KMS-11 (cell line): ENCODE data around the gene BRINP1.

Source experiments
- H2AFZ ChIP-seq: fragments of 200-600 bp; sonication (generic); 2 replicates; pipeline ENCODE4 v1.6.1; 2016; ENCODE audit warnings: antibody characterized with exemption, mixed run types, low read depth
- H3K27ac ChIP-seq: fragments of 200-600 bp; sonication (generic); 2 replicates; pipeline ENCODE4 v1.6.1; 2016; ENCODE audit warnings: mild to moderate bottlenecking, mixed run types
- H3K27me3 ChIP-seq: fragments of 200-600 bp; sonication (generic); 2 replicates; pipeline ENCODE4 v1.6.1; 2017; ENCODE audit warnings: mild to moderate bottlenecking, low read depth, mixed run types, moderate library complexity; ENCODE audit not compliant: insufficient read depth
- H3K36me3 ChIP-seq: fragments of 200-600 bp; sonication (generic); 2 replicates; pipeline ENCODE4 v1.6.1; 2017; ENCODE audit warnings: mild to moderate bottlenecking, mixed run types; ENCODE audit not compliant: insufficient read depth
- H3K4me1 ChIP-seq: fragments of 200-600 bp; sonication (generic); 2 replicates; pipeline ENCODE4 v1.6.1; 2016; ENCODE audit warnings: mild to moderate bottlenecking, low read depth, mixed run types; ENCODE audit not compliant: poor library complexity, severe bottlenecking
- H3K4me2 ChIP-seq: fragments of 200-600 bp; sonication (generic); 2 replicates; pipeline ENCODE4 v1.7.0; 2016; ENCODE audit warnings: mild to moderate bottlenecking, mixed run types
- H3K4me3 ChIP-seq: fragments of 200-600 bp; sonication (generic); IDR thresholded peaks from 2 replicates; pipeline ENCODE4 v1.6.1; 2017; ENCODE audit warnings: low read depth, low read length, mixed read lengths; ENCODE audit not compliant: insufficient read depth
- H3K79me2 ChIP-seq: fragments of 200-600 bp; sonication (generic); 2 replicates; pipeline ENCODE4 v1.6.1; 2016; ENCODE audit warnings: low read depth, mixed run types; ENCODE audit not compliant: insufficient read depth
- H3K9ac ChIP-seq: fragments of 200-600 bp; sonication (generic); 2 replicates; pipeline ENCODE4 v1.6.1; 2016; ENCODE audit warnings: mild to moderate bottlenecking, mixed run types
- H4K20me1 ChIP-seq: fragments of 200-600 bp; sonication (generic); 2 replicates; pipeline ENCODE4 v1.6.1; 2016; ENCODE audit warnings: mild to moderate bottlenecking, mixed run types; ENCODE audit not compliant: insufficient read depth
- CTCF ChIP-seq: fragments of 200-600 bp; sonication (generic); conservative IDR thresholded peaks from 2 replicates; pipeline ENCODE4 v1.6.1; 2017; ENCODE audit warnings: low read depth, mild to moderate bottlenecking, antibody characterized with exemption, low read length, moderate library complexity, mixed read lengths

The BRINP1 gene

GRCh38 chr9:119197893-119198607 is 171.2 kb downstream of the BRINP1 start:
- no peaks in the 10 kb centered on the region for H3K36me3 ChIP-seq
- H3K4me2 ChIP-seq = no peak overlapping the region
- no peak overlapping the region for H3K4me3 ChIP-seq
- H3K4me1 ChIP-seq = no peaks in the 10 kb centered on the region
- no peak overlapping the region for H2AFZ ChIP-seq
- no peaks in the 10 kb centered on the region for H3K27me3 ChIP-seq
- no peak for TF ChIP-seq CTCF
- no peak overlapping the region for H3K27ac ChIP-seq
- H3K79me2 ChIP-seq = no peaks in the 10 kb centered on the region
- H3K9ac ChIP-seq = no peak overlapping the region
- no peaks in the 10 kb centered on the region for H4K20me1 ChIP-seq

GRCh38 chr9:119195521-119195920 is 173.7 kb downstream of the BRINP1 start:
- Histone ChIP-seq H3K27me3 (no peaks in the 10 kb centered on the region), H3K27ac (no peak overlapping the region), H4K20me1 (no peaks in the 10 kb centered on the region), H3K4me3 (no peak overlapping the region), H2AFZ (no peak overlapping the region), H3K79me2 (no peaks in the 10 kb centered on the region), H3K4me2 (no peak overlapping the region), H3K4me1 (no peaks in the 10 kb centered on the region), H3K9ac (no peak overlapping the region), H3K36me3 (no peaks in the 10 kb centered on the region)
- no peak for TF ChIP-seq CTCF

GRCh38 chr9:119185298-119185697 is 183.9 kb downstream of the BRINP1 start:
- no peaks in the 10 kb centered on the region for H3K27me3 ChIP-seq
- H2AFZ ChIP-seq = no peak overlapping the region
- H3K36me3 ChIP-seq = no peaks in the 10 kb centered on the region
- no peak for TF ChIP-seq CTCF
- H3K4me3 ChIP-seq = no peak overlapping the region
- H4K20me1 ChIP-seq = no peaks in the 10 kb centered on the region
- no peak overlapping the region for H3K9ac ChIP-seq
- H3K4me2 ChIP-seq = no peak overlapping the region
- no peak overlapping the region for H3K27ac ChIP-seq
- H3K79me2 ChIP-seq = no peaks in the 10 kb centered on the region
- H3K4me1 ChIP-seq = no peaks in the 10 kb centered on the region

GRCh38 chr9:119184265-119184936 is 184.8 kb downstream of the BRINP1 start:
- Histone ChIP-seq H2AFZ (no peak overlapping the region), H3K79me2 (no peaks in the 10 kb centered on the region), H4K20me1 (no peaks in the 10 kb centered on the region), H3K36me3 (no peaks in the 10 kb centered on the region), H3K4me2 (no peak overlapping the region), H3K4me1 (no peaks in the 10 kb centered on the region), H3K27ac (no peak overlapping the region), H3K27me3 (no peaks in the 10 kb centered on the region), H3K4me3 (no peak overlapping the region), H3K9ac (no peak overlapping the region)
- TF ChIP-seq CTCF = no peak
